Activated CD8-positive, alpha-beta T cell treated with anti-CD3 and anti-CD28 coated beads for 36 hours (primary cell): ENCODE results near the gene SVEP1. TPM values are rescaled to one million over a fixed set of nuclear protein-coding genes. Genes with fewer than 3 reads are reported as not detected.
"Not testable (repeated sequence)": the region's sequence is repeated elsewhere in the genome, so short reads cannot be mapped to it uniquely, and the experiment has no call there.

Experiments used
- ATAC-seq: fragments of 200-7000 bp; cut with Tn5 transposase; one replicate; pipeline ENCODE4 v1.10.0; 2021; ENCODE audit warnings: mild to moderate bottlenecking, moderate library complexity
- CTCF ChIA-PET: fragments of 350-600 bp; sonication (Branson Sonifier 250); formaldehyde crosslinking; loops from one replicate; lab custom pipeline; 2021; ENCODE audit warnings: antibody characterized with exemption; lab: Charles Lee
- POLR2A ChIA-PET: fragments of 350-600 bp; sonication (Branson Sonifier 250); formaldehyde crosslinking; loops from one replicate; lab custom pipeline; 2021; ENCODE audit warnings: antibody characterized with exemption; lab: Charles Lee
- DNase-seq: peaks from one replicate; pipeline ENCODE4 v3.0.0-alpha.2; 2020
- H3K27ac Mint-ChIP-seq: one replicate; pipeline ENCODE4 v1.8.0; 2021; ENCODE audit warnings: mild to moderate bottlenecking, mixed read lengths
- H3K27me3 Mint-ChIP-seq: one replicate; pipeline ENCODE4 v1.8.0; 2021; ENCODE audit warnings: mixed read lengths
- H3K36me3 Mint-ChIP-seq: one replicate; pipeline ENCODE4 v1.8.0; 2021; ENCODE audit warnings: low read depth, mixed read lengths
- H3K4me1 Mint-ChIP-seq: one replicate; pipeline ENCODE4 v1.8.0; 2021; ENCODE audit warnings: low read depth, mixed read lengths
- H3K4me3 Mint-ChIP-seq: one replicate; pipeline ENCODE4 v1.8.0; 2021; ENCODE audit warnings: mild to moderate bottlenecking, moderate library complexity, mixed read lengths
- H3K9me3 Mint-ChIP-seq: one replicate; pipeline ENCODE4 v1.8.0; 2021; ENCODE audit warnings: mixed read lengths
- intact Hi-C: fragments of 100-400 bp; cut with micrococcal nuclease; formaldehyde crosslinking; loops from one replicate; pipeline ENCODE4 v1.10.0; 2022
- total RNA-seq, 2 experiments: library from RNA; stranded (reverse); gene quantifications; one replicate each; pipeline ENCODE4 v1.2.3, GENCODE V29; 2021
- TF ChIP-seq, protein P1 (sequence below): fragments of 200-600 bp; IDR thresholded peaks from one replicate; pipeline ENCODE4 v1.8.0; 2022; ENCODE audit warnings: antibody characterized with exemption, mild to moderate bottlenecking

The SVEP1 gene
- total RNA-seq, 2 experiments from 2014 or later: not detected

DNA sequence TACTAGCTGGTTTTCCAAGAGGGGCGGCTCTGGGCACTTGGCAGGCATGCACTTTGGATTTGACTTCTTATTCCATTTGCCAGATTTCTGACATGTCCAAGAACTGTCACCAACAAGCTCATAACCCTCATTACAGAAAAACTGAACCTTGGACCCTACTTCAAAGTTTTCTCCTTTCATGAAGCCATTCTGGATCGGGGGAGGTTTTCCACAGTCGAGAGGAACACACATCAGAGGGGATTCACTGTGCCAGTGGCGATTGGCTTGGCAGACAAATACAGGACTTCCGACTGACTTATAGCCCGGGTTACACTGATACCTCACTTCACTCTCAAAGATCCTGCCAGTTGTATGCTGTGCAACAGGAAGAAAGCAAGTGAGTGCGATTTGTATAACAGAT is 170.9 kb downstream of the SVEP1 start:
- ChIA-PET CTCF (no interaction called here), POLR2A (no interaction called here)
- Mint-ChIP-seq H3K4me1 (no peaks in the 10 kb centered on the region), H3K36me3 (no peaks in the 10 kb centered on the region), H3K4me3 (no peak overlapping the region), H3K9me3 (no peaks in the 10 kb centered on the region), H3K27me3 (peaks cover 1% of the 10 kb centered on the region), H3K27ac (no peak overlapping the region)
- DNase-seq: no peak
- no peak for ATAC-seq
- TF ChIP-seq, protein P1, sequence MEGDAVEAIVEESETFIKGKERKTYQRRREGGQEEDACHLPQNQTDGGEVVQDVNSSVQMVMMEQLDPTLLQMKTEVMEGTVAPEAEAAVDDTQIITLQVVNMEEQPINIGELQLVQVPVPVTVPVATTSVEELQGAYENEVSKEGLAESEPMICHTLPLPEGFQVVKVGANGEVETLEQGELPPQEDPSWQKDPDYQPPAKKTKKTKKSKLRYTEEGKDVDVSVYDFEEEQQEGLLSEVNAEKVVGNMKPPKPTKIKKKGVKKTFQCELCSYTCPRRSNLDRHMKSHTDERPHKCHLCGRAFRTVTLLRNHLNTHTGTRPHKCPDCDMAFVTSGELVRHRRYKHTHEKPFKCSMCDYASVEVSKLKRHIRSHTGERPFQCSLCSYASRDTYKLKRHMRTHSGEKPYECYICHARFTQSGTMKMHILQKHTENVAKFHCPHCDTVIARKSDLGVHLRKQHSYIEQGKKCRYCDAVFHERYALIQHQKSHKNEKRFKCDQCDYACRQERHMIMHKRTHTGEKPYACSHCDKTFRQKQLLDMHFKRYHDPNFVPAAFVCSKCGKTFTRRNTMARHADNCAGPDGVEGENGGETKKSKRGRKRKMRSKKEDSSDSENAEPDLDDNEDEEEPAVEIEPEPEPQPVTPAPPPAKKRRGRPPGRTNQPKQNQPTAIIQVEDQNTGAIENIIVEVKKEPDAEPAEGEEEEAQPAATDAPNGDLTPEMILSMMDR: no peak
- intact Hi-C loops: no loop called here

DNA sequence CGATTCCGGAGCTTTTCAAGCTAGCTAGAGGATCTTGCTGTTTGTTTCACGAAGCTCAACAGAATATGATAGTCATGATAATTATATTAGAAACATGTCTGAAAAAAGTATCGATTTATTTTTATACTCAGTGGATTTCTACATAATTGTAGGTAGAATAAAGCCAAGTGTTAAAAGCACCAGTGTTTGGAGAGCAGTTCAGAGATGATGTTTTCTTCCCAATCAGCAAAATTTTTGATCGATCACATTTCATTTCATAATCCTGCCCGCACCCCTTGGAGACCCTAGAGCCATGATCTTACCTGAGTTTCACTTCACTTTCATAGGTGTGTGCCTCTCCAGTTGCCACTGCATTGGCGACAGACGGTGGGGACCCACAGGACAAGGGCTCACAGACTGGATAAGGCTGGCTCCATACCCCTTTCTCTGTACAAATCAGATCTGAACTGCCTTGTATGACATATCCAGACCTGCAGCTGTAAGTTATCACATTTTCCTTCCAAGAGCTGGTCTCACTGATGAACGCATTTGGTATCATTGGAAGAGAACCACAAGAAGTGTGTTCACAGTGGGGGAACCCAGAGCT is 173.6 kb downstream of the SVEP1 start:
- DNase-seq (no peak), ATAC-seq (no peak)
- POLR2A ChIA-PET: interaction anchor here (0.6 kb wide), 1 partner anchor 67 kb away, joined by 3 read pairs; no protein-coding TSS in a partner anchor
- CTCF ChIA-PET: no interaction called here
- TF ChIP-seq, protein P1: no peak
- H3K9me3 Mint-ChIP-seq: no peaks in the 10 kb centered on the region
- H3K27ac Mint-ChIP-seq: no peak overlapping the region
- H3K4me3 Mint-ChIP-seq: no peak overlapping the region
- H3K27me3 Mint-ChIP-seq: peaks cover 1% of the 10 kb centered on the region
- H3K4me1 Mint-ChIP-seq: no peaks in the 10 kb centered on the region
- intact Hi-C loops: no loop called here
- no peaks in the 10 kb centered on the region for H3K36me3 Mint-ChIP-seq

DNA sequence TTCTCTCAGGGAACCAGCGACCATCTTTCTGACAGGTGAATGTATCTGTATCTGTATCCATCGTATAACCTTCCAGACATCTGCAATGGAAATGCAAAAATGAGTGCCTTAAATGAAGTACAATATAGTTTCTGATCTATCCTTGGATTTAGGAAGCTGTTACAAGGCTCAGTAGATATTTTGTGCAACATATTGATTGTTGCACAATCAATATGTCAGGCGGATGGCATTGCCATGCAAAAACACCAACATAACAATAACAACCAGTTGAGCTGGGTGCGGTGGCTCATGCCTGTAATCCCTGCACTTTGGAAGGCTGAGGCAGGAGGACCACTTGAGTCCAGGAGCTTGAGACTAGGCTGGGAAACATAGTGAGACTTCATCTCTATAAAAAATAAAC is 175.1 kb downstream of the SVEP1 start:
- ChIA-PET POLR2A (no interaction called here), CTCF (no interaction called here)
- intact Hi-C loops: no loop called here
- Mint-ChIP-seq H3K27ac (no peak overlapping the region), H3K36me3 (no peaks in the 10 kb centered on the region), H3K9me3 (no peaks in the 10 kb centered on the region), H3K4me1 (no peaks in the 10 kb centered on the region), H3K4me3 (no peak overlapping the region), H3K27me3 (peaks cover 1% of the 10 kb centered on the region)
- ATAC-seq (no peak), DNase-seq (no peak)
- TF ChIP-seq, protein P1: no peak

DNA sequence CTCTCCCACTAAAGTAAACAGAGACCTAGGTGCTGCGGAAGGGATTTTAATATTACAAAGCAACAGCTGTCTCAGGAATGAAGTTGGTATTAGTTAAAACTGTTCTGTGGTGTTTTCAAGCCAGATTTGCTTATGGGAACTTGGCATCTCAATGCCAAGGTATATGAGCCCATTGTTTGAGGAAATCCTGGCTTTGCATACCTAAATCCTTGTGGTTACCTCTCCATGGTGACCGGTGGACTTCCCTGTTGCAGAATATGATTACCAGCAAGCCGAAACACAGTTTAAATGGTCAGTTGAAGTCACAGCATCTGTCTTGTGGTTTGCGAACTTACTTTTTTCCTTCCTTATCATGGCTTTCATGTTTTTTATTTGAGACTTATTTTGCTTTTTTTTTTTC is 179.6 kb downstream of the SVEP1 start:
- POLR2A ChIA-PET: no interaction called here
- DNase-seq (no peak), ATAC-seq (no peak)
- Mint-ChIP-seq H3K9me3 (no peaks in the 10 kb centered on the region), H3K27ac (no peak overlapping the region), H3K27me3 (peaks cover 1% of the 10 kb centered on the region), H3K4me1 (no peaks in the 10 kb centered on the region), H3K4me3 (no peak overlapping the region), H3K36me3 (no peaks in the 10 kb centered on the region)
- TF ChIP-seq, protein P1: no peak
- CTCF ChIA-PET: no interaction called here
- intact Hi-C loops: no loop called here

DNA sequence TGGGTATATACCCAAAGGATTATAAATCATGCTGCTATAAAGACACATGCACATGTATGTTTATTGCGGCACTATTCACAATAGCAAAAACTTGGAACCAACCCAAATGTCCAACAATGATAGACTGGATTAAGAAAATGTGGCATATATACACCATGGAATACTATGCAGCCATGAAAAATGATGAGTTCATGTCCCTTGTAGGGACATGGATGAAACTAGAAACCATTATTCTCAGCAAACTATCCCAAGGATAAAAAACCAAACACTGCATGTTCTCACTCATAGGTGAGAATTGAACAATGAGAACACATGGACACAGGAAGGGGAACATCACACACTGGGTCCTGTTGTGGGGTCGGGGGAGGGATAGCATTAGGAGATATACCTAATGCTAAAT is 180.5 kb downstream of the SVEP1 start:
- H3K9me3 Mint-ChIP-seq, ATAC-seq, H3K4me3 Mint-ChIP-seq, DNase-seq, POLR2A ChIA-PET, H3K4me1 Mint-ChIP-seq, H3K27ac Mint-ChIP-seq, H3K36me3 Mint-ChIP-seq, CTCF ChIA-PET, H3K27me3 Mint-ChIP-seq, intact Hi-C loops: not testable (repeated sequence)
